Mononuclear cell (primary cell): ENCODE measurements around the gene ACTN4. TPM values are rescaled to one million over a fixed set of nuclear protein-coding genes. Genes with fewer than 3 reads are reported as not detected.
"Not testable (repeated sequence)": the region's sequence is repeated elsewhere in the genome, so short reads cannot be mapped to it uniquely, and the experiment has no call there.

Experiments
- H3K27me3 ChIP-seq: 2 replicates; pipeline ENCODE4 v1.6.0; 2011; ENCODE audit warnings: low read length, control low read depth; ENCODE audit not compliant: insufficient read depth
- H3K4me1 ChIP-seq: 2 replicates; pipeline ENCODE4 v1.5.1; 2011; ENCODE audit warnings: mild to moderate bottlenecking, low read length, control low read depth; ENCODE audit not compliant: insufficient read depth
- H3K4me3 ChIP-seq: 2 replicates; pipeline ENCODE4 v1.5.1; 2011; ENCODE audit warnings: mild to moderate bottlenecking, low read length, moderate library complexity
- H3K9me3 ChIP-seq: 2 replicates; pipeline ENCODE4 v1.5.1; 2011; ENCODE audit warnings: low read depth, mild to moderate bottlenecking, control low read depth, low read length
- total RNA-seq: library from RNA; depleted of rRNA; stranded (reverse); fragments of >200 nt; gene quantifications from one replicate; pipeline ENCODE4 v1.2.3, GENCODE V29; 2012

The ACTN4 gene
- total RNA-seq, 1 donor = 59.0 TPM

GRCh38 chr19:38631301-38631700 lies 16.1 kb upstream of the ACTN4 start:
- not testable (repeated sequence) for H3K27me3 ChIP-seq, H3K9me3 ChIP-seq, H3K4me3 ChIP-seq
- H3K4me1 ChIP-seq = peaks cover 15% of the 10 kb centered on the region

- H3K4me3 ChIP-seq, H3K27me3 ChIP-seq, H3K9me3 ChIP-seq: not testable (repeated sequence)
- H3K4me1 ChIP-seq = peaks cover 22% of the 10 kb centered on the region
Observed at GRCh38 chr19:38631811-38632475, 15.5 kb upstream of the ACTN4 start.

DNA sequence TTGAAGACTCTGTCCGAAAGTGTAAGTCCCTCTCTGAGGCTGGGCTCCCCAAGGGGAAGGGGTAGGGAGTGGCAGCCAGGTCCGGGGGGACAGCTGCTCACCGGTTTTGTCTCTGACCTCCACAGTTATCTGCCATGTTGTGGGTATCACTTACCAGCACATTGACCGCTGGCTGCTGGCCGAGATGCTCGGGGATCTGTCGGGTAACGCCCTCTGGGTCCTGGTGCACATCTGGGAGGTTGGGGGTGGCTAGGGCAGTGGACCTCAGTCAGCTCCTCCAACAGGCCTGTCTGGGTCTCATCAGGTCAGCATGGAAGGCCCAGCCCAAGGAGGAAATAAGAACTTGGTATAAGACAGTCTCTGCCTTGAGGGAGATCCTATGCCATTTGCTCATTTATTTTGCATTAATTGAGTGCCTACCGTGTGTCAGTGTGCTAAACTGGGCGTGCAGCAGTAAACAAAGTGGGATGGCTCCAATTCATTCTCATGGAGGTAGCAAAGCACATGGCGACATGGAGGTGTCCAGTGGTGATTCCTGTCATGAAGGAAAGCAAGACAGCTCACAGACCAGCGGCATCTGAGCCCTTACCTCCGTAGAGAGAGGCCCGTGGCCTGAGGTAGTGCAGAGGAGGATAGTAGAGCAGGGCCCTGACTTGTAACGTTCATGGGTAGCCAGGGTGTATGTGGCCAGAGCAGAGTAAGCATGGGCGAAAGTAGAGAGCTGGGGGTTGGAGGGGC lies 14.8 kb upstream of the ACTN4 start:
- no peak overlapping the region for H3K4me3 ChIP-seq
- peaks cover 27% of the 10 kb centered on the region for H3K4me1 ChIP-seq
- no peaks in the 10 kb centered on the region for H3K9me3 ChIP-seq
- no peaks in the 10 kb centered on the region for H3K27me3 ChIP-seq

DNA sequence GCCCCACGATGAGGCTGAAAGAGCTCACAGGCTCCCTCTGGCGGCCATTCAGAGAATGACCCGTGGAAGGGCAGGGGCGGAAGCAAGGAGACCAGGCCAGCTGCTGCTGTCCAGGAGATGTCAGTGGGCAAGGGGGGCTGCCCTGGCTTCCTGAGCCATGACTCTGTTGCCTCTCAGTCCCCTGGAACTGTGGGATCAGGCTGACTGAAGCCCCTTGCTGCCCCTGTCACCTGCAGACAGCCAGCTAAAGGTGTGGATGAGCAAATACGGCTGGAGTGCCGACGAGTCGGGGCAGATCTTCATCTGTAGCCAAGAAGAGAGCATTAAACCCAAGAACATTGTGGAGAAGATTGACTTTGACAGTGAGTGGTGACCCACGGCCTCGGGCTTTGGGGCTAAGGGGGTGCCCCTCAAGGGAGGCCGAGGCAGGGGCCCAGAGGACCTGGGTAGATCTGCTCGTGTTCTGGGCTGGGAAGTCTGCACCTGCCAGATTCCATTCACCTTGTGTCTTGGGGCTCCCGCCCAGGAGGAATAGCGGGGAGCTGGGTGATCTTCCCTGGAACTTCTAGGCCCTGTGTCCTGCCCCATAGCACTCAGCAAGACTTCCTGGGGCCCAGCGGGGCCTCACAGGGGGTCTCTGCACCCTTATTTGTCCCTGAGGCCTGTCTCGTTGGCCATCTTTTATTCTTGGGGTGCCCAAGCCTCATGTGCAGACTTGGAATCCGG lies 12.5 kb upstream of the ACTN4 start:
- no peaks in the 10 kb centered on the region for H3K9me3 ChIP-seq
- no peaks in the 10 kb centered on the region for H3K27me3 ChIP-seq
- peaks cover 27% of the 10 kb centered on the region for H3K4me1 ChIP-seq
- no peak overlapping the region for H3K4me3 ChIP-seq

DNA sequence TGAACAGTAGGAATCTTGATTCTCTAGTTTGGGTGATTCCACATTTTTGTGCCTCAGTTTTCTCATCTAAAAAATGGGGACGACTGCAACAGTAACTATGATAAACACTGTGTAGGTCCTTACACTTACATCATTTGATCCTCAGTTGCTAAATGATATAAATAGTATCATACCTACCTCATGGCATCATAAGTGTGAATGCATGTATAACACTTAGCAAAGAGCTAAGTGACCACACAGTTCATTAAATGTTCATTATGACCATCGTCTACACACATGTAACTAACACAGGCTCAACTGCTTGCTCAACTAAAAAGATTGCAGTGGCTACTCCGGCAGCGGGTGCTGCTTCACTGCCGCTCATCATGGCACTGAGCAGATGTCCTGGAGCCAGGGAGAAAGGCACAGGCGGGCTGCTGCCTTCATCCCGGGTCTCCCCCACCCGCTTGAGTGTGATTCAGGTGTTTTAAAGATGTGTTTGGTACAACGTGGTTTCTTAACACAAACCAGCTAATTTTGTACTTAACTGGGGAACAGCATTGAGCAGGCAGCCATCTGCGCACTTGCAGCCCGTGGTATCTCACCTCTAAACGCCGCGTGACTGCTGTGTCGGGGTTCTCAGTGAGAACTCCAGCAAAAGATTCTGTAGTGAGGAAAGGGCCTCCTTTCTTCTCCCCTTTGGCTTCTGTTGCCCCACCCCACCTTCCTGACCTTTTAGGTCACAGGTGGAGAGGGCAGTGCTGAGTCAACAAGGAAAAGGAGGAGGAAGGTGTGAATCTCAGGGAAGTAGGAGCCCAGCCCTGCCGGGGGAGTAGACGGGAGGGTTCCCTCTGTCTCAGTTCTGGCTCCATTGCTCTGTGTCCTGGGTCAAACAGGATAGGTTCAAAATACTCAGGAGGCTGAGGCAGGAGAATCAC lies 11.7 kb upstream of the ACTN4 start:
- Histone ChIP-seq H3K27me3 (no peaks in the 10 kb centered on the region), H3K4me1 (peaks cover 27% of the 10 kb centered on the region), H3K4me3 (no peak overlapping the region), H3K9me3 (no peaks in the 10 kb centered on the region)

GRCh38 chr19:38638461-38638860 lies 9.0 kb upstream of the ACTN4 start:
- no peak overlapping the region for H3K4me3 ChIP-seq
- peaks cover 27% of the 10 kb centered on the region for H3K4me1 ChIP-seq
- H3K27me3 ChIP-seq = no peaks in the 10 kb centered on the region
- no peaks in the 10 kb centered on the region for H3K9me3 ChIP-seq

DNA sequence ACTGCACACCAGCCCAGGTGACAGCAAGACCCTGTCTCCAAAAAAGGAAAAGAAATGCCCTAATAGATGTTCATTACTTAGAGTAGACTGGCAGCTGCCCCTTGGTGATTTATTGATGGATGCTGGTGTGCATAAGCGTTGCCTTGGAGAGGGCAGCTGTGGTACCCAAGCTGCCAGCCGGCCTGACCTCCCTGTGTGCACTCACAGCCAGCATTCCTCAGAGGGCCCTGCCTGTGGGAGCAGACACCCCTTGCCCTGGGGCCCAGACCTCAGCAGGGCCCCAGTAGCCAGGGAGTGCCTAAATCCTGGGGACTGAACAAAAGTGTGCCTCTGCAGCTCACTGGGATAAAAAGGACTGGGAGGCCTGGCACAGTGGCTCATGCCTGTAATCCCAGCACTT lies 7.8 kb upstream of the ACTN4 start:
- Histone ChIP-seq H3K27me3 (no peaks in the 10 kb centered on the region), H3K9me3 (no peaks in the 10 kb centered on the region), H3K4me3 (no peak overlapping the region), H3K4me1 (peaks cover 26% of the 10 kb centered on the region)

DNA sequence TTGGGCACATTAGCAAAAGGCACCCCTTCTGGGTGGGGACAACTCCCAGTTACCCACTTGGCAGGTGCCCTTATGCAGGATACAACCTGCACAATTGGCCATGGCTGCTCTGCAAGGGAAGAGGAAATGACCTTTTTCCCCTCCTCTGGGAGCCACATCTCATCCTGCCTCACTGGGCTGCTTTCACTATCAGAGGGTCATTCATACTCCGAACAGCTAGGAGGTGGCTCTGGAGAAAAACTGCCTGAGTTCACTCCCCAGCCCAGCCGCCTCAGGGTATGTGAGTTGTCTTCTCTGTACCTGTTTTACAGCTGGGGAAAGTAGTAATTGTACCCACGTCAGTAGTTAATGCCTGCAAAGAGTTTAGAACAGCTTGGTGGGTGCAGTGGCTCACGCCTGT lies 7.1 kb upstream of the ACTN4 start:
- no peaks in the 10 kb centered on the region for H3K9me3 ChIP-seq
- no peak overlapping the region for H3K4me3 ChIP-seq
- peaks cover 19% of the 10 kb centered on the region for H3K4me1 ChIP-seq
- no peaks in the 10 kb centered on the region for H3K27me3 ChIP-seq

DNA sequence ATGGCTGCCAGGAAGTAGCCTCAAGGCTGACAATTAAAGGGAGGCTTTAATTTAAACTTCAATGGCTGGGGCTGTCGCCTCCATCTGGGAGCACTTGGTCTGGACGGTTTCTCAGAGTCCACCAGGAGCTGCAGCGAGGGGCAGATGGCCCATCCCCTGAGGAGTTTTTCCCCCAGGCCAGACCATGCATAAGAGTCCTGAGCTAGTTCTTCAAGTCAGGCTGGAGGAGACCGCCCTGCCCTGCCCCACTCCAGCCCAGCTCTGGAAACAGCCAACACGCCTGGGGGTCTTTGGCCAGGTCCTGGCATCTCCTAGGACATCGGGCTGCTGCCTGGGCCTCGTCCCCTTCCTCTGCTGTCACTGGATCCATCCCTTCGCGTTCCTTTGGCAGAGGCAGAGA lies 5.3 kb upstream of the ACTN4 start:
- no peaks in the 10 kb centered on the region for H3K27me3 ChIP-seq
- no peak overlapping the region for H3K4me3 ChIP-seq
- peaks cover 6% of the 10 kb centered on the region for H3K4me1 ChIP-seq

DNA sequence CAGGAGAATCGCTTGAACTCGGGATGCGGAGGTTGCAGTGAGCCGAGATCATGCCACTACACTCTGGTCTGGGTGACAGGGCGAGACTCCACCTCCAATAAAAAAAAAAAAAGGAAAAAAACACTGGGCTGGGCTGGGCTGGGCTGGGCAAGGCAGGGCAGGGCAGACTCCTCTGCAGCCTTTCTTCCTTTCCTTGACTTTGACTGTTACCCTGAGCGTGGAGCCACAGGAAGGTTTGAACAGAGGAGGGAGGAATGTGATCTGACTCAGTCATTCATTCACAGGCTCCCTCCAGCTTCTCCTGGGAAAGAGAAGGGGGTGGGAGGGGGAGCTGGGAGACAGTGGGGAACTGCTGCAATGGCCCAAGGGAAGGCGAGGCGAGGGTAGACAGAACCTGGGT lies 2.7 kb upstream of the ACTN4 start:
- Histone ChIP-seq H3K9me3 (no peaks in the 10 kb centered on the region), H3K4me1 (peaks cover 22% of the 10 kb centered on the region), H3K4me3 (no peak overlapping the region), H3K27me3 (no peaks in the 10 kb centered on the region)

More for the DNA sequence above, 5.3 kb upstream of the ACTN4 start:
- no peaks in the 10 kb centered on the region for H3K9me3 ChIP-seq

DNA sequence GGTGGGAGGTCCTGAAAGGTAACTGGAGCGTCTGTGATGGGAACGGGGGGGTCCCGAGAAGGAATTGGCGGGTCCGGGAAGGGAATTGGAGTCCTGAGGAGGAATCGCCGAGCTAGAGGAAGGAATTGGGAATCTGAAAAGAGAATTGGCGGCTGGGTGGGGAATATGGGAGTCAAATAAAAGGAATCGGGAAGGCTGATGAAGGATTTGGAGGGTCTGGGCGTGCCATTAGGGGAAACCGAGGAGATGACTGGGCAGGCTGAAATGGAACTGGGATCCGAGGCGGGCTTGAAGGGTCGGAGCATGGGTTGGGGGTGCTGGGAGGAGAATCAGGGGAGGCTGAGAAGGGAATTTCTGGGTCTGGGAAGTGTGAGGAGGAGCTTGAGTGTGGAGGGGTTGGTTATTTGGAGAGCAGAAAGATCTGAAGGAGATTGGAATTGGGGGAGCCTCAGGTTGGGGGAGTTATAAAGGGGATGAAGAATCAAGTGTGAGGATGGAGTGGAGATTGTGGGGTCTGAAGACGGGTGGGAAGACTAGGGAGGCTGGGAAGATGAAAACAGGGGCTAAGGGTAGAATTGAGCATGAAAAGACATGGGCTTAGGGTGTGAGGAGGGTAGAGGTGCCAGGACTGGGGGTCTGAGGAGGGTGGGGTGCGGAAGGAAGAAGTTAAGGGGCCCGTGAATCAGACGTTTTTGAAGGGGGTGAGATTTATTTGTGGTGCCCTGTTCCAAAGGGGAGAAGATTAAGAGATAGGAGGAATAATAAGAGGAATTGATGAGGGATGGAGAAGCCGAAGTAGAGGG lies 718 bp downstream of the ACTN4 start:
- H3K27me3 ChIP-seq = no peaks in the 10 kb centered on the region
- H3K4me1 ChIP-seq = peaks cover 56% of the 10 kb centered on the region
- peak overlapping the region; percentile 85 for H3K4me3 ChIP-seq
- H3K9me3 ChIP-seq = no peaks in the 10 kb centered on the region

DNA sequence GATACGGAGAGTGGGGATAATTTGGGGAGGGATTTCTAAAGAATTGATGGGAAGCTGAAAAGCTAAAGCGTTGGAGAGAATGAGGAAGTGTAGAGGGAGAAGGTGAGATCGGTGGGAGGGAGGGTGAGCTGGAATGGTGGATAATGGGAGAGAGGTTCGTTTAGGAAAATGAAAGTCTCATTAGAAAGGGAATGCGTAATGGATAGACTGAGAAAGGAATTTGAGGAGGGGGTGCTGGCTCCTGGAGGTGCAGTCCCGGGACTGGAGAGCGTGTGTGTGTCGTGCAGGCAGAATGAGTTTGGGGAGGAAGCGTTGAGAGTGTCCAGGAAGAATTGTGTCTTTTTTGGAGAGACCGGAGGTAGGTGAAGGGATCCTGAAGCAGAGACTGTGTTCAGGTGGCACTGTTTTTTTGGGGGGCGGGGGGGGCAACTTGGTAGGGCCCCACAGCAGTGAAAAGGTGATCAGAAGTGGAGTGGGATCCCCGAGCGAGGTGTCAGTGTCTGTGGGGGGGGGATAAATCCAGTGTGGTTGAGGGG lies 1.4 kb downstream of the ACTN4 start:
- peak overlapping the region; percentile 85 for H3K4me3 ChIP-seq
- no peaks in the 10 kb centered on the region for H3K9me3 ChIP-seq
- H3K4me1 ChIP-seq = peaks cover 59% of the 10 kb centered on the region
- H3K27me3 ChIP-seq = no peaks in the 10 kb centered on the region

DNA sequence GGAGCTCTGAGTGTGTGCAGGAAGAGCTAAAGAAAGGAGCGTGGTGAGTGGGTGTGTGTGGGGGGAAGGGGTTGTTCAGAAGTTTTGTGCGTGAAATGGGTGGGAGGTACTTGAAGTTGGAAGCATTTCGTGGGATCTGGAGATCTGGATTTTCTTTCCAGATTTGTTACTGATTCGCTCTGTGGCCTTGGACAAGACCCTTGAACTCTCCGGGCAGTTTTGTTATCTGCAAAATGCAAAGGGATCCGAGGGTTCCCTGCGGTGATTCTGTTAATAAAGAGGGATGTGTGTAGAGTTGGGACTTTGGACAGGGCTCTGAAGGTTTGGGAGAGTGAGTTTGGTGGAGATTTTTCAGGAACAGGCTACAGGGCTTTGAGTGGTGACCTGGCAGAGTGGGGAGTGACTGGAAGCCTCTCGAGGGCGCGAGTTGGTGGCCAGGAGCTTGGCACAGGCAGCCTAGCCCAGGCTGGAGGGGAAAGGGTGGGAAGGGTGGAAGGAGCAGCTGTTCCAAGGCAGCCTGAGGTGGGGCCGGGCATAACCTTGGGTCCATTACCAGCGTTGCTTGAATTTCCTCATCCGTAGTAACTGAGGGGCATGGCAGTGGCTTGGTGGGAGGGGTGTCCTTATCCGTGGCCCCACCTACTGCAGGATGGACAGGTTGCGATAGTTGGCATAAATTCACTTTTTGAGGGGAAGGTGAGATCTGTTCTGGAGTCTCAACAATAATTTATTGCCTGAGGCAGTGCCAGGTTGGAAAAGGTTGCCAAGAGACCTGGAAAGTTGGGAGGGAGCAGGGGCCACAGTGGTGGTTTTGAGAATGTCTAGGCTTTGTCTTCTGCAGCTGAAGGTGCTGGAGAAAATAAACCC lies 2.1 kb downstream of the ACTN4 start:
- H3K9me3 ChIP-seq = no peaks in the 10 kb centered on the region
- H3K4me3 ChIP-seq = peak overlapping the region; percentile 85
- no peaks in the 10 kb centered on the region for H3K27me3 ChIP-seq
- peaks cover 63% of the 10 kb centered on the region for H3K4me1 ChIP-seq
